ENCODE results near the gene ZNF605.

Gene ZNF605

GRCh38 chr12:132872073-132872855 lies 83.8 kb downstream of the ZNF605 start:
- no peak for DNase-seq (ENCODE audit: low spot score)
- H3K4me3 ChIP-seq, result no peak overlapping the region
- TF ChIP-seq, protein P1, sequence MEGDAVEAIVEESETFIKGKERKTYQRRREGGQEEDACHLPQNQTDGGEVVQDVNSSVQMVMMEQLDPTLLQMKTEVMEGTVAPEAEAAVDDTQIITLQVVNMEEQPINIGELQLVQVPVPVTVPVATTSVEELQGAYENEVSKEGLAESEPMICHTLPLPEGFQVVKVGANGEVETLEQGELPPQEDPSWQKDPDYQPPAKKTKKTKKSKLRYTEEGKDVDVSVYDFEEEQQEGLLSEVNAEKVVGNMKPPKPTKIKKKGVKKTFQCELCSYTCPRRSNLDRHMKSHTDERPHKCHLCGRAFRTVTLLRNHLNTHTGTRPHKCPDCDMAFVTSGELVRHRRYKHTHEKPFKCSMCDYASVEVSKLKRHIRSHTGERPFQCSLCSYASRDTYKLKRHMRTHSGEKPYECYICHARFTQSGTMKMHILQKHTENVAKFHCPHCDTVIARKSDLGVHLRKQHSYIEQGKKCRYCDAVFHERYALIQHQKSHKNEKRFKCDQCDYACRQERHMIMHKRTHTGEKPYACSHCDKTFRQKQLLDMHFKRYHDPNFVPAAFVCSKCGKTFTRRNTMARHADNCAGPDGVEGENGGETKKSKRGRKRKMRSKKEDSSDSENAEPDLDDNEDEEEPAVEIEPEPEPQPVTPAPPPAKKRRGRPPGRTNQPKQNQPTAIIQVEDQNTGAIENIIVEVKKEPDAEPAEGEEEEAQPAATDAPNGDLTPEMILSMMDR (IDR thresholded peaks at IDR 0.05), result no peak
- H3K27ac ChIP-seq, result no peak overlapping the region

DNA sequence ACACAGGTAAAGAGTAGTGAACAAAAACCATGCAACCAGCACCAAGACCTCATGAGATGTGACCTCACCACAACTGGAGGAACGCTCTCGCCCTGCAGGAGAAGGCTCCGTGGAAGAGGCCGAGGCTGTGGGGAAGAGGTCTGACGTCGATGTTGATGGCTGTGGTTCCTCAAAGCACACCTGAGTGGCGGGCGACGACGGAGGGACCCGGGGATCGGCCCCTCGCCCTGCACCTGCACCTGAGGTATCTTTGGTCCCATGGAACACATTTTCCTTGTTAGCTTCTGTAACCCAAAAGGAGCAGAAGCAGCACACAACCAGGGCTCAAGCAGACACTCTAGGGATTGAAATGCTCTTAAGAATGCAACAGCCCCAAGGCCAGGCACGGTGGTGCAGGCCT lies 86.6 kb downstream of the ZNF605 start:
- TF ChIP-seq, protein P1 (IDR thresholded peaks at IDR 0.05), result no peak
- no peak for DNase-seq (ENCODE audit: low spot score)
- Histone ChIP-seq H3K27ac (no peak overlapping the region), H3K4me3 (no peak overlapping the region)

Measured in coronary artery (tissue), 2 donors.